SH-SY5Y (cell line): ENCODE results near the gene CSF2.

ENCODE experiments used
- GATA2 ChIP-seq: IDR thresholded peaks from 2 replicates; pipeline ENCODE4 v1.6.1; 2011; ENCODE audit warnings: mild to moderate bottlenecking, low read depth, low read length
- GATA3 ChIP-seq: IDR thresholded peaks from 2 replicates; pipeline ENCODE4 v1.6.1; 2011; ENCODE audit warnings: low read depth, mild to moderate bottlenecking, low read length, moderate library complexity

GRCh38 chr5:132065351-132065937, 8.1 kb upstream of the CSF2 start:
- no peak for TF ChIP-seq GATA2
- no peak for TF ChIP-seq GATA3
